Activated T-cell treated with anti-CD3 and anti-CD28 coated beads for 4 hours (primary cell): ENCODE data around the gene FAM72D.
A peak's percentile ranks its signal among the peaks of the same experiment; 100 is the strongest.
"Not testable (repeated sequence)": the region's sequence is repeated elsewhere in the genome, so short reads cannot be mapped to it uniquely, and the experiment has no call there.

ENCODE experiments used
- DNase-seq: peaks from one replicate; pipeline ENCODE4 v3.0.0-alpha.2; 2020

Gene FAM72D

DNA sequence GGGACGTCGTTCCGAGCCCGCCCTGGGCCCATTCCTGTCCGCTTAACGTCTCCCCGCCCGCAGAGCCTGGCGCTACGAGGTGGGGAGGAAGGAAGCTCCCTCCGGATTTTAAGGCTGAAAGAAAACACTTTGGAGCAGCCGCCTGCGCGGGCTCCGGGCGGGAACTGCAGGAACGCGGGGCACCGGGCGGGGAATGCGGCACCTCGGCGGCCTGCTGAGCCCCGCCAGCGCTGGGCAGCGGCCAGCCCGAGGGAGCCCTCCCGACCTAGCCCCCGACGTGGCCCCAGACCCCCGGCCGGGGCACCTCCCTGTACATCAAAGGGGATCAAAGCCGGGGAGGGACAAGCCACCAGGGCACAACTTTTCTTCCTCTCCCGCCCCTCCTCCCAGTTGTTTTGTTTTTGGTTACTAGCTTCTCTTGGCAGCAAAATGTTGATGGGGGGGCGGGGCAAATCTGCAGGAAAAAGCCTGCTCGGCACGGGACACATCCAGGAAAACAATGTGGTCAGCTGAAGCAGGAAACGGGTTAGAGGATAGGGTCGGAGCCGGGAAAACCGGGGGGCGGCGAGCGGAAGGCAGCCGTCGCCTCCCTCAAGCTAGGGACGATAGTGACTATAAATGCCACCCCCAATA is 2.1 kb upstream of the FAM72D start:
- DNase-seq, result peak; percentile 4

DNA sequence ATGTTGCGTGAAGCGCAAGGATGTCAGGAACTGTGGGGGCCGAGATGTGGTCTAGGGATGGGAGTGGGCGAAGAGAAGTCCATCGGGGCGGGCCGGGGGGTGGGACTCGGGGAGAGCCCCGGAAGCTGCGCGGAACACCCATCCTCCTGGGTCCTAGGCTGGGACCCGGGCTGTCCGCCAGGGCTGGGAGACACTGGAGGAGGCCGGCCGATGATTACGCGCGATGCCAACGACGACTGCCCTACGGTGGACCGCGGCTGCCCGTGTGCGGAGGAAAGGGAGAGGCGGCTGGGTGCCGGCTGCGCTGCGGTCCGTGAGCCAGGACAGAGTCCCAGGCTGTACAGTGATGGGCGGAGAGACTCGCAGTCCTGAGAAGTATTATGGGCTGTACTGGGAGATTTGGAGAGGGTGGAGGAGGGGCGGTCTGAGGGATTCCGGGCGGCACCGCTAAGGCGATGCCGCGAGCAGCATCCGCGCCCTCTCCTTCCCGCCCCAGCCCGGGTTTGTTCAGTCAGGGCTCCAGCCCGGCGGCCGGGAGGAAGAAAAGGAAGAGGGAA is 1.0 kb upstream of the FAM72D start:
- not testable (repeated sequence) for DNase-seq

DNA sequence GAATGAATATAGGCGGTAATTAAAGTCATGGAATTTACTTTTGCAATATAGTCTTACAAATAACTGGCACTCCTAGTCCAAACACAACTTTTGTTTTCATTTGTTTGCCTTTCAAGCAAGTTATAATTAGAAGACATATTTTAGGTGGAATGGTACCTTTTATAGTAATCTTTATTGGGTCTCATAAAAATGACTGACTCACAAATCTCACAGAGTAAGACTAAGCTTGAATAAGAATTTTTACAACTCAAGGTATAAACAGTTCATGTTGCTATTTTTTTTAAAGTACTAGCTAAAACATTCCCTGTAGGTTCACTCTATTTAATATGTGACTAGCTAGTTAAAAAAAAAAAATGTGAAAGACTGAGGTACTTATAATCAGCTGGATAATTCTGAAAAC is 6.0 kb downstream of the FAM72D start:
- DNase-seq, result not testable (repeated sequence)

DNA sequence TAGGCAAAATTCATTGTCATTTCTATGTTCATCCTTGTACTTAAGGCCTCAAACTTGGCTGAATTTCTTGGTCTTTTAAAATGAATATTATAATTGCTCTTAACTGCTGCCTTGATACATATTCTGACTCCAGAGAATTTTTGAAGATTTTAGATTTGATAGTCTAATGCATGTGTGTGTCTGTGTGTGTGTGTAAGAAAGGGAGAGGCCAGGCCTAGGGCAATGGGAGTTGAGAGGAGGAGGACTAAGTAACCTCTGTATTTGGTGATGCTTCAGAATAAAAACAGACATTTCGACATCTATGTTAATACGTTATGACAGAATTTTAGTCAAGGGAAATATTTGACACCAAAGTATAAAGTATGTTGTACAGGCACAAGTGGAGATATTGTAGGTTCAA is 7.5 kb downstream of the FAM72D start:
- DNase-seq, result not testable (repeated sequence)

DNA sequence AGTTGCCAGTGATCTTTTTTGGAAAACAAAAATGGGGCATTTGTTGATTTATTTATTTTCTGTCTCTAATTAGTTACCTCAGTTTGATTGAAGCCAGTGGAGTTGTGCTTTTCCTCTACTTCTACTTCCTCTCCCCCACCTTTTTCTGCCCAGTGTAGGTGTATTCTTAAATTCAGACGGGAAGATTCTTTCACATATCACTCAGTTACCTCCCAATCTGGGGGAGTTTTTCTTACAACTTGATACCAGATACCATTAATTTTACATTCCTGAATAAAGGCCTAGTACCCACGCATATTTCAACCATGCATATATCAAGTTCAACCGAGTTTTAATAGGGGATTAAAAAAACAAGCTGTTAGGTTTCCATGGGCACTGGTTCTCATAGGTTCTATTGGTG is 15.9 kb downstream of the FAM72D start:
- not testable (repeated sequence) for DNase-seq

DNA sequence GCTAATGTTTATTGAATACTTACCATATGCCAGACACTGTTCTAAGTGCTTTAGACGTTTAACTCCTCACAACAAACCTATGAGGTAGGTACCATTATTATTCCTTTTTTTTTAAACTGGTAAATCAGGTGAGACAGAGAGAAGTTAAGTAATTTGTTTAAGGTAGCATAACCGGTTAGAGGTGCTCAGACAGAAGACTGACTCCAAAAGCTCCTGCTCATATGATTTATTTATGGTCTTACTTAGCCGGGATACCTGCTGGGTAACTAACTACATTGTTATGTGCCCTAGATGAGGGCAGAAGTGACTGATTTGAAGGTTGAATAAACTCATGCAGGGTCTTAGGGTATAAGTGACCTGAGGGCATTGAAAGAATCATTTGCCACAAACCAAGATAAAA is 16.9 kb downstream of the FAM72D start:
- DNase-seq, result not testable (repeated sequence)

DNA sequence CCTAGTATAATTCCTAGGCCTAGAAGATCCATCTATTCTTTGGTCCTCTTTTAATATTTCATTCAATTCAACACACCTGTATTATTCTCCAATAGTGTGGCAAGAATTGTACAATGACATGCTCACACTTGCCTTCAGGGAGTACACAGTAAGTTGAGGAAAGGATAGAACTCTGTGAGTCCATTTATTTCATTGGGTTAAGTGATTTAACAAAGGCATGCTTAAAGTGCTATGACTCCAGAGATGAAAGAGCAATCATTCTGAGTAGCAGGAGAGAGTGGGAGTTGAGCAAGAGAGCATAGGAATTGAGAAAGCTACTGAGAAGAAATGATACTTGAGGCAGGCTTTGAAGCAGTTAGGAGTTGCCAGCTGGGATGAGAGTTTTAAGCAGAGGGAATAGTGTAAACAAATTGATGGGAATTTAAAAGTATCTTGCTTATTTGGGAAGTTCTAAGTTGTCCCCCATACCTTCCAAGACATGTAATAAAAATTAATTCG is 18.8 kb downstream of the FAM72D start:
- DNase-seq, result not testable (repeated sequence)

DNA sequence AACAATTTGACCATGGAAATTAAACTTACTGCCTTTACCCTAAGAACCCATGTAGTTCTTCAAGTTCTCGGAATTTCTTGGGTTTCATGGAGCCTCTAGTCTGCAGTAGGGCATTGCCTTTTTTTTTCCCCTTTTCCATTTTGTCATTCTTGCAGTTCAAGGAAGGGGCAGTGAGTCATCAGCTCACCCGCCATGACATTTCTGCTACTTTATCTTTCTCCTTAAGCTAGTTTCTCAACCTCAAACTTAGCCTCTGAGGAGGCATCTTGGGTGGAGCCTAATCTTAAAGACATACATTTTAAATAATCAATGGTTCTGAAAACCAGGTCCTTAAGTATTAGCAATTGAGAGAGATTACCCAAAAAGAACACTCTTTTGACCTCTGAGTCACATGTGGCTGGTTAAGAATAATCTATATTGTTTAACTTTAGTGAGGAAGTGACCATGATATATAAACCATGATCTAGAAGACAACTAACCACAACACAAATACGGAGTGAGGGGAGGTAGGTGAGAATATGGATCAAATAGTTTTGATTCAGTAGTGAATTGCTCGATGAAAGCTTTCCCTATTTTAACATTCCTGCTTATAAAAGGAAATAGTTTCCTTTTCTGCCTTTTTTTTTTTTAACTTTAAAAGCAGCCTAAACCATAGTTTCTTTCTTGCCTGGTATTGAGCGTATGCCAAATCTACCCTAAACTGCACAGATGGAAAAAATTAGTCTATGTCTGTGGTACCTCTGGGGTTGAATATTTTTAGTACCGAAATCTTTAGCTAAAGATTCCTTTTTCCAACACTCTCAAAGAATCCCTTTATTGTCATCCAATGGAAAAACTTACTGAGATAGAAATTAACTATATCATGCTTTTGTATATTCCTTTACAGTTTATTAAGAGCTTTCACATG is 20.1 kb downstream of the FAM72D start:
- not testable (repeated sequence) for DNase-seq

DNA sequence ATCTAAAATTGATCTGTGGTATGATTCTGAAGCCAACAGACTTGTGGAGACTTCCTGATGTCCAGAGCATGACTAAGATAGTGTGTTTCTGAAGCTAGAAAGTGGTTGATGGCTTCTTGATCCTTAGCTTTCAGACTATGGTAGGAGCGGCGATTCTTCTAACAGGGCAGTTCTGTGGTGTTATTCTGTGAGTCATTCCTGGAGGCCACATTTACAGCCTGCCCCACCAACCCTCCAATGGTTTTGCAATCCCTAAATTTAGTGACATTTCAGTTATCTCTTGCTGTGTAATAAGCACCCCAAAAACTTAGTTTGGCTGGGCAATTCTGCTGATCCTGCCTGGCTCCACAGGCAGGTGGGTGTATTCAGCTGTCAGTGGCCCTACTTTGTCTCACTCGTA is 24.1 kb downstream of the FAM72D start:
- not testable (repeated sequence) for DNase-seq

DNA sequence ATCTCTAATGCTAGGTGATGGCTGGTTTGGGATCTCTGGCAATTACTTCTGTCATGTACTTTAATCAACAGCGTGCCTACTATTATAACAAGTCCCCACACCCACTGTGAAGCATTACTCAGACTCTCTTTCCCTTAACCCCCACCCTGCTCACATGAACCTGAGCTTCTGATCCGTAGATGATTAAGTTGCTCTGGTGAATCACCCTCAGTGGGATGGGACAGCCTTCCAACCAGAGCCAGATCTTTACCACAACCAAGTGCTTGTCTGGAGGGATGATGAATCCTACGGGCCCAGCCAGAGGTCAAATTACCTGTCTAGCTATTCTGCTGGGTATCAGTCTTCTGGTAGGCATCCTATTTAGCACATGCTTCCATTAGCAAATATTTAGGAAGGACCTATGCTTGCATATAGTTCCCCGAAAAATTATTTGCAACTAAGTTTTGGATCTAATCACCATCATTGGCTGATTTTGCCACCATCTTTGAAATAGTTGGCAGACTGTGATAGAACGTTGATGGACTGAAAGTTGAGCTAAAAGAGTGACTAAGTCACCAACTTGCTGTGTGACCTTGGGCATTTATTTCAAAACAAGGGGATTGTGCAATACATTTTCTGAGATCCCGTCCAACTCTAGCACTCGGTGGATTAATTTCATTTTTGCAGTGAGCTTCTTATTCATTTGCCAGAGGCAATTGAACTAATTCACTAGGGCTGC is 26.7 kb downstream of the FAM72D start:
- not testable (repeated sequence) for DNase-seq

DNA sequence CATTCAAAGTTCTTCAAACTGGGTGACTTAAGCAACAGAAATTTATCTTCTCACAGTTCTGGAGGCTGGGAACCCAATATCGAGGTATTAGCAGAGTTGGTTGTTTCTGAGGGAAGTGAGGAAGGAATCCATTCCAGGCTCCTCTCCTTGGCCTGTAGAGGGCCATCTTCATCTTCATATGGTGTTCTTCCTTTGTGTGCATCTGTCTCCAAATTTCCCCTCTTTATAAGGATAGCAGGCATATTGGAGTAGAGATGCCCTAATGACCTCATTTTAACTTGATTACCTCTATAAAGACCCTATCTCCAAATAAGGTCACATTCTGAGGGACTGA is 27.3 kb downstream of the FAM72D start:
- not testable (repeated sequence) for DNase-seq

DNA sequence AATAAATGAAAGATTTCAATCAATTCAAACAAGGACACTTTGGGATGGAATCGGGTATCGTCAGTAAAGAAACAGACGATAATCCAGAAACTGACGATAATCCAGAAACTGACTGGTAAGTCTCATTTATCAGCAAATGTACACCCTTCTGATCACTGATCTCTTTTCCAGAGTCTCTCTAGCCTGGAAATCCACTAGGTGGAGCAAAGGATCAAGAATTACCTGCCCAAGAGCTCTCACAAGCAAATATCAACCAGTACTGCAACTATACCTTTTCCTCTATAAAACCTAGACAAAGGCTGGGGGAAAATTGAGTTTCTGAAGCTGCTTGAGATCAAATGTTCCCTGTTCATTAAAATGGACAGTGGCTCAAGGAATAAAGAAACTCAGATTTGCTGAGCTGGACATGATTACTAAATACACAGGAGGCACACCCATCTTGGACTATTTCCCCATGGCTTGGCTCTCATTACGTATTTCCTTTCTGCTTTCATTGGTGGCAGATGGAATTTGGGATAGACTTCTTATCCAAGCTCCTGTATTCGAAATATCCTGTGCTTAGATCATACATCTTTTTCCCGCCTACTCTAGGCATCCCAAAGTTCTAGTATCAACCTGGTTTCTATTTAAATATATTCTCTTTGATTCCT is 28.3 kb downstream of the FAM72D start:
- not testable (repeated sequence) for DNase-seq

DNA sequence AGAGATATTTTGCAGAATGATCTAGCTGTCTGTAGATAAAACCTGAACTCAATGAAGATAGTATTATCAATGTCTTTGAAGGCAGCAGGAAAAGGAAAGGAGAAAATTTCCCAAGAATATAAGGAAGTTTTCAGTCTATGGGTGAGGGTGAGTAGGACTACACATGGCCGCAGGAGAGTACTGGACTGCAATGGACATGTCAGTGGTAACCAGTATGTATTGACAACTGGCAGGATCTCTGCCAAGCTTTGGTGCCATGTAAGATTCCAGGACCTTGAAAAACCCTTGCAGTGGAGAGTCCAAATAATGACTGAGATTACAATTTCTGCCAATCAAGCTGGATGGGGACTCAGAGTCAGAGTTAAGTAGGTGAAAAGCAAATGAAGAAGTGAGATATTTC is 29.3 kb downstream of the FAM72D start:
- DNase-seq, result not testable (repeated sequence)

DNA sequence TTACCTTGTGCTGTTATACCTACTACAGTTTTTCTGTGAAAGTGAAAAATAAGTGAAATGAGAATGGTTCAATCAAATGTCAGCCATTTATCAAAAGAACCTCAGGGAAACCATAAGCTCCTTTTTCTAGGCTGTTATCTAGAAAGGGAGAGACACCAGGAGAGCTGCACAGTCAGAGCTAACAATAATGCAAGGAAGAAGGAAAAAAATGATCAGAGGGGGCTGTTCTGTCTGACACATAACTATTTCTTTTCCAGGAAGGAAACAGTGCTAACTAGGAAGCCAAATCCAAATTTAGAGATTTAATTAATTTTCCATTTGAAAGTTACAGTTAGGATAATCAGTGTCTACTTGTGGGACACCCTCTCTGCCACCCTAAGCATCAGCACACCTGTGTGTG is 31.4 kb downstream of the FAM72D start:
- DNase-seq, result not testable (repeated sequence)

DNA sequence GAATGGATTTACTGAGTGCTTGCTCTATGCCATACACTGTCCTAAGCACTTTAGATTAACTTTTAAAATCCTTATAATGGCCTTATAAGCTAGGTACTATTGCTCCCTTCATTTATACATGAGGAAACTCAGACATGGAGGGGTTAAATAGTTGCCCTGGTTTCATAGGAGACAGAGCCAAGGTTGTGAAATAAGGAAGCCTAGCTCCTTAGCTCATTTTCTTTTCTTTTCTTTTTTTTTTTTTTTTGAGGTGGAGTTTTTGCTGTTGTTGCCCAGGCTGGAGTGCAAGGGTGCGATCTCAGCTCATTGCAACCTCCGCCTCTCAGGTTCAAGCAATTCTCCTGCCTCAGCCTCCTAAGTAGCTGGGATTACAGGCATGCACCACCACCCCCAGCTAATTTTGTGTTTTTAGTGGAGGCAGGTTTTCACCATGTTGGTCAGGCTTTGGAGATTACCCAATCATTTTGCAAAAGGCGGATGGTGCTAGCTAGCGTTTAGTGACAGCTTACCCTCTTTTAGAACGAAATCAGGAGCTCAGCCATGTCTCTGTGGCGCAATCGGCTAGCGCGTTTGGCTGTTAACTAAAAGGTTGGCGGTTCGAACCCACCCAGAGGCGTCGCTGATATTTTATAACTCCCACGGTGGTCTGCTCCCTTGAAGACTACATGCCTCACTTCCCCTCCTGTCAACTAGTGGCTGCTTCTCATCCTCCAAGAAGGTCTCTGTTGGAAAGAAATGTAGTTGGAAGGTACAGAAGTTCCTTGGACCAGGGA is 33.1 kb downstream of the FAM72D start:
- DNase-seq, result not testable (repeated sequence)

DNA sequence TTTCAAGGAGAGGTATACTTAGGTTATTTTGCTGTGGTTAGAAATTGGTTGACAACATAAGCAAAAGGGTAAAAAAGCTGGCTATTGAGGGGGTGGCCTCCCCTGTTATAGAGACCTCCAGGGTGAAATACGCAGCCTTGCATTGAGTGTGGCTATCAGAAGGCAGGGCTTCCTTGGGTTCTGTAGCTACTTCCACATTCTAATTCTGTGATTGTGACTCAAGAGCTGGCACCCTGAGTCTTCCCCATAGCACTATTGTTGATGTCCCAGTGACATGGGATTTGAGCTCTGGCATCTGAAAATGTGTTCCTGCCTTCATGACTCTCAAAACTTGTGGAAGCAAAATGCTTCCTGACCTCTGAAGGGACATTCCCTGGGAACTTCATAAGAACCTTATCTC is 38.7 kb downstream of the FAM72D start:
- not testable (repeated sequence) for DNase-seq

DNA sequence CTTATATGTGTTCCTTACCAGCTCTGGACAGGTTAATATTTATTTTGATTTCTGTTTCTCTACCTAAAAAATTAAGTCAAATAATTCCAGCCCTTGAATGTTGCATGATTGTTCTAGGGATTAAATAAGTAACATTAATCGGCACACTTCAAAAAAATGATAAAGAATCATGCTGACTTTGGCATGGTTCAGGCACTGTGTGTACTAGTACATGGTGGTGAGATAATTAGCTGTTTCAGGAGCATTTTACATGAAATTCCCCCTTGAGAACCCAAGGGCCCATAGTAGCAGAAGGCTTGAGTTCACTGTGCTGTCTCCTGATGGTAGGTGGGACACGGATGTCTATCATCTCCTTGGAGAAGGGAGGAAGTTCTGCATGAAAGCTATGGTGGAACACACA is 44.8 kb downstream of the FAM72D start:
- not testable (repeated sequence) for DNase-seq

DNA sequence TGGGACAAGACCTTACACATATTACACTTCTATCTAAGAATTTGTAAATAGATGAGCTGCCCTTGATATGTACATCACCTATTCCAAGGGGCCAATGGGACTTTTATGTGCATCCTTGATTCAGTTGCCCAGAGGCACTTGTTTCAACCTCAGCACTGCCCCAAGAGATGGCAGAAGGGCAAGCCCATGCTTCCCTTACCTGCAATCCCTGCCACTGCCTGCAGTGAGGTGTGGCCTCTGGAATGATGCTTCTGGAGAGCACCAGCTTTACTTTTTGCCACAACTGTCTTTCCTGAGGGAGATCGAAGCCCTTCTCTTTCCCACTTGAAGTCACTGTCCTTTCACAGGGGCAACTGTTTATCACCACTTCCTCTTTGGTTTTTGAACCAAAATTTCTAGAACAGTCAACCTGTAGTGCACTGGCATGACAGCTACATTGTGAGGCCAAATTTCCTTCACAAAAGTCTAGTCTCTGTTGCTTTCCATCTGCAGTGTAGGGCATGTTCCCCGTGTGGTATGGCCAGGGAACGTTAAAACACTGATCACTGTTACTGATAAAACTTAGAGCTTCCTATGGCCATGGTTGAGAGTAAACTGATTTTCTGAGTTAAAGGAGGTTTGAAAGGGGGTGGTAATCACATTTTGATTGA is 48.6 kb downstream of the FAM72D start:
- DNase-seq, result not testable (repeated sequence)

DNA sequence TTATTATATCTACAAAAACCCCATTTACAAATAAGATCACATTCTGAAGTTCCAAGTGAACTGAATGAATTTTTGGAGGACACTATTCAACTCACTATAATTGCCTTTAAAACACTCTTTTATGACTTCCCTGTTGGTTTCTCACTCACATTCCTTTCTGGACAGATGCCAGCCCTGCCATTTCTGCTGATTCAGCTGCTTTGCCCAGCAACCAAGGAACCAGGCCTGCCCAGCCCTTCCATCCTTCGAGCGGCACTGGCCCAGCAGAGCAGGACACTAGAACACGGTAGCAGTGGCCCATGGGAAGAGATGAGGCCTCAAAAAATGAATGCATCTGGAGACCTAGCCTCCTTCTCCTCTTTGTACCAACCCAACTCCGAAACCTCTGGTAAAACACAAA is 50.5 kb downstream of the FAM72D start:
- not testable (repeated sequence) for DNase-seq

DNA sequence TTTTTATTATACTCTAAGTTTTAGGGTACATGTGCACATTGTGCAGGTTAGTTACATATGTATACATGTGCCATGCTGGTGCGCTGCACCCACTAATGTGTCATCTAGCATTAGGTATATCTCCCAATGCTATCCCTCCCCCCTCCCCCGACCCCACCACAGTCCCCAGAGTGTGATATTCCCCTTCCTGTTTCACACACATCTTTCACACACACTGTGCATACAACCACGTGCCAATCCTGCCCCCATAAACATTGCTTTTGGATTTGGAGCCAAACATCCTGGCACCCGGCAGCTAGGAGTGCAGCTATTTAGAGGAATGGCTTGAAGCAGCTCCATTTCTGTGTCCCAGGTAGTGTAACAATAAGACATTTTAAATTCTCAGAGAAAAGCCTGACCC is 51.4 kb downstream of the FAM72D start:
- DNase-seq, result not testable (repeated sequence)

DNA sequence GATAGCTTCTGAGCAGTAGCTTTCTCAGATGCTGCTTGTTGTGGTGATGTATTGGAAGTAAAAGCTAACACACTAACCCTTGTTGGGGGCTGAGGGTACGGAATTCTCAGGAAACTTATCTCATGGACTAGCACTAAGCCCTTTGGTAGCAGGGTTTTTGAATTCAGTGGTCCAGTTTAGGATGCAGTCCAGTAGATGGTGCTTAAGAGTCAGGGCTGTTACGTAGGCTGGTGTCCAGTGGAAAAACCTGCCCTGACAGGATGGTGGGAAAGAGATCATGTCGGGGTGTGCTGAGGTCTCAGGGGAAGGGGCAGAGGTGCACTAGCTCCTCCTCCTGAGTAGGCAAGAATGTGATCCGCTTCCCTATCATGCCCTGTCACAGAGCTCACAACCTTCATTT is 59.6 kb downstream of the FAM72D start:
- not testable (repeated sequence) for DNase-seq
